ENCODE measurements around the gene KRTAP4-2. TPM values are rescaled to one million over a fixed set of nuclear protein-coding genes. Genes with fewer than 3 reads are reported as not detected.
"Not testable (repeated sequence)": the region's sequence is repeated elsewhere in the genome, so short reads cannot be mapped to it uniquely, and the experiment has no call there.

KRTAP4-2 gene
- total and polyA plus RNA-seq, 9 donors = not detected

DNA sequence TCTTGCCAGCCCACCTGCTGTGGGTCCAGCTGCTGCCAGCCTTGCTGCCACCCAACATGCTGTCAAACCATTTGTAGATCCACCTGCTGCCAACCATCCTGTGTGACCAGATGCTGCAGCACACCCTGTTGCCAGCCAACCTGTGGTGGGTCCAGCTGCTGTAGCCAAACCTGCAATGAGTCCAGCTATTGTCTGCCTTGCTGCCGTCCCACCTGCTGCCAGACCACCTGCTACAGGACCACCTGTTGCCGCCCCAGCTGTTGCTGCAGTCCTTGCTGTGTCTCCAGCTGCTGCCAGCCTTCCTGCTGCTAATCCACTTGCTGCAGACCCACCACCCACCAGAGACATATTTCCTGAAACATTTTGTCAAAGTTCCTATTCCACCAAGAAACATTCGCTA is 12.3 kb upstream of the KRTAP4-2 start:
- DNase-seq = no peak
- Histone ChIP-seq H3K4me1 (ENCODE audit: insufficient read depth) (no peaks in the 10 kb centered on the region), H3K36me3 (no peaks in the 10 kb centered on the region), H3K4me3 (no peak overlapping the region), H3K9me3 (no peaks in the 10 kb centered on the region), H3K27ac (no peak overlapping the region), H3K27me3 (no peaks in the 10 kb centered on the region)
- WGBS, 3 donors = 86 to 90% (median 86%) methylated on average over 3 of the region's 3 CpGs
- no peak for TF ChIP-seq POLR2A (IDR thresholded peaks at IDR 0.05)
- TF ChIP-seq, protein P1, sequence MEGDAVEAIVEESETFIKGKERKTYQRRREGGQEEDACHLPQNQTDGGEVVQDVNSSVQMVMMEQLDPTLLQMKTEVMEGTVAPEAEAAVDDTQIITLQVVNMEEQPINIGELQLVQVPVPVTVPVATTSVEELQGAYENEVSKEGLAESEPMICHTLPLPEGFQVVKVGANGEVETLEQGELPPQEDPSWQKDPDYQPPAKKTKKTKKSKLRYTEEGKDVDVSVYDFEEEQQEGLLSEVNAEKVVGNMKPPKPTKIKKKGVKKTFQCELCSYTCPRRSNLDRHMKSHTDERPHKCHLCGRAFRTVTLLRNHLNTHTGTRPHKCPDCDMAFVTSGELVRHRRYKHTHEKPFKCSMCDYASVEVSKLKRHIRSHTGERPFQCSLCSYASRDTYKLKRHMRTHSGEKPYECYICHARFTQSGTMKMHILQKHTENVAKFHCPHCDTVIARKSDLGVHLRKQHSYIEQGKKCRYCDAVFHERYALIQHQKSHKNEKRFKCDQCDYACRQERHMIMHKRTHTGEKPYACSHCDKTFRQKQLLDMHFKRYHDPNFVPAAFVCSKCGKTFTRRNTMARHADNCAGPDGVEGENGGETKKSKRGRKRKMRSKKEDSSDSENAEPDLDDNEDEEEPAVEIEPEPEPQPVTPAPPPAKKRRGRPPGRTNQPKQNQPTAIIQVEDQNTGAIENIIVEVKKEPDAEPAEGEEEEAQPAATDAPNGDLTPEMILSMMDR (IDR thresholded peaks at IDR 0.05) = no peak
- no peak for TF ChIP-seq EP300 (IDR thresholded peaks at IDR 0.05)
- intact Hi-C loops (cut with DNase I) = no loop called here

DNA sequence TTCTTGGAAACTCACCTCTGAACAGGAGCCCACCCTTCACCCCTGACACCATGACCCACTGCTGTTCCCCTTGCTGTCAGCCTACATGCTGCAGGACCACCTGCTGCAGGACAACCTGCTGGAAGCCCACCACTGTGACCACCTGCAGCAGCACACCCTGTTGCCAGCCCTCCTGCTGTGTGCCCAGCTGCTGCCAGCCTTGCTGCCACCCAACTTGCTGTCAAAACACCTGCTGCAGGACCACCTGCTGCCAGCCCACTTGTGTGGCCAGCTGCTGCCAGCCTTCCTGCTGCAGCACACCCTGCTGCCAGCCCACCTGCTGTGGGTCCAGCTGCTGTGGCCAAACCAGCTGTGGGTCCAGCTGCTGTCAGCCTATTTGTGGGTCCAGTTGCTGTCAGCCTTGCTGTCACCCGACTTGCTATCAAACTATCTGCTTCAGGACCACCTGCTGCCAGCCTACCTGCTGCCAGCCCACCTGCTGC is 11.9 kb upstream of the KRTAP4-2 start, which contains the start of gene KRTAP9-1:
Gene KRTAP9-1, plus strand, starts transcription at position 51 of the 482 bp plus-strand sequence. Its CDS starts 0 bp downstream, at position 51.
- H3K4me3 ChIP-seq; intact Hi-C loops (cut with DNase I); H3K27ac ChIP-seq; DNase-seq; H3K4me1 ChIP-seq (ENCODE audit: insufficient read depth); H3K9me3 ChIP-seq; H3K36me3 ChIP-seq; H3K27me3 ChIP-seq: not testable (repeated sequence)
- WGBS, 3 donors = 68 to 91% (median 82%) methylated on average over 1 of the region's 1 CpG

DNA sequence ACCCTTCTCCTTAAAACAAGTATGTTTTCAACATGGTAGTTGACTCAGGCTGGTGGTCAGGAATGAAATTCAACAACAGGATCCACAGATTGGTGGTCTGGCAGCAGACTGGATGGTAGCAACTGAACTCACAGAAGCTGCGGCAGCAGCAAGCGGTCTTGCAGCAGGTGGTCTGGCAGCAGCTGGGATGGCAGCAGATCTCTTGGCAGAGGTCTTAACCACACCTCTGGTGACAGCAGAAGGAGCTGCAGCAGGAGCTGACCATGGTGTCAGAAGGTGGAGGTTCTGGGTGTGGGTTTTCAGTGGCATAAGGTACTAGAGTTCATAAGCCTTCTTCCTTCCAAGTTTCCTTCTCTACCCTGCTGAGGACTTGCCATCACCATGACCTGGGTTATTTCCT is 8.9 kb upstream of the KRTAP4-2 start:
- TF ChIP-seq EP300 (IDR thresholded peaks at IDR 0.05) (no peak), POLR2A (IDR thresholded peaks at IDR 0.05) (no peak)
- TF ChIP-seq, protein P1 (IDR thresholded peaks at IDR 0.05) = no peak
- Histone ChIP-seq H3K27ac (no peak overlapping the region), H3K36me3 (no peaks in the 10 kb centered on the region), H3K4me3 (no peak overlapping the region), H3K27me3 (no peaks in the 10 kb centered on the region), H3K9me3 (no peaks in the 10 kb centered on the region), H3K4me1 (ENCODE audit: insufficient read depth) (no peaks in the 10 kb centered on the region)
- intact Hi-C loops (cut with DNase I) = no loop called here
- WGBS, 3 donors = 76 to 79% (median 78%) methylated on average over 2 of the region's 2 CpGs
- no peak for DNase-seq

DNA sequence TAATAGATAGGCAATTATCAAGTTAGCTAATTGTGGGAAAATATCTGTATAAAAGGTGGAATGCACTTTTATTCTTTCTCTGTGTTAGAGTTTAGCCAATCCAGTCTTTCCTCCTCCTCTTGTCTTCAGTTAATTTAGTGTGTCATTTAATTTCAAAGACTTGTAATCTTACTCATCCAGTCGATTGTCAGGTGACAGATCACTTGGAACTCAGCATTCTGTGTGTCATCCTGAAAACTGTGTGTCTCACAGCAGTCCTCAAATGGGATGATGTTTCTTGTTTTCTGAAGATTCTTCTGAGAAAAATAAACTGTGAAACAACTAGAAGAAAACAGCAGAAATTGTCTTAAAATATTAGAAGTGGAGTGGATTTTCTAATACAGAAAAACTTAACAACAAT is 7.0 kb upstream of the KRTAP4-2 start:
- H3K4me1 ChIP-seq (ENCODE audit: insufficient read depth) = no peaks in the 10 kb centered on the region
- intact Hi-C loops (cut with DNase I) = no loop called here
- TF ChIP-seq EP300 (IDR thresholded peaks at IDR 0.05) = no peak
- TF ChIP-seq, protein P1 (IDR thresholded peaks at IDR 0.05) = no peak
- TF ChIP-seq POLR2A (IDR thresholded peaks at IDR 0.05) = no peak
- no peak overlapping the region for H3K27ac ChIP-seq
- no peak overlapping the region for H3K4me3 ChIP-seq
- H3K36me3 ChIP-seq = no peaks in the 10 kb centered on the region
- WGBS, 3 donors = 64 to 67% (median 67%) methylated on average over 1 of the region's 1 CpG
- DNase-seq = no peak
- no peaks in the 10 kb centered on the region for H3K27me3 ChIP-seq
- H3K9me3 ChIP-seq = no peaks in the 10 kb centered on the region

- Histone ChIP-seq H3K9me3 (no peaks in the 10 kb centered on the region), H3K27ac (no peak within 1 kb of the TSS), H3K4me1 (ENCODE audit: insufficient read depth) (no peaks in the 10 kb centered on the region), H3K4me3 (no peak within 1 kb of the TSS), H3K27me3 (no peaks in the 10 kb centered on the region), H3K36me3 (no peaks in the 10 kb centered on the region)
- WGBS, 3 donors = 40 to 49% (median 47%) methylated on average over 9 of the region's 9 CpGs
- TF ChIP-seq POLR2A (IDR thresholded peaks at IDR 0.05) (no peak), EP300 (IDR thresholded peaks at IDR 0.05) (no peak)
- TF ChIP-seq, protein P1 (IDR thresholded peaks at IDR 0.05) = no peak
- intact Hi-C loops (cut with DNase I) = no loop called here
- DNase-seq = no peak
These were observed 6.5 kb upstream of the KRTAP4-2 start, which contains the start of gene KRTAP4-1 for GRCh38 chr17:41184480-41184961. KRTAP4-1 (minus strand) TSS chr17:41184911; CDS start chr17:41184854, 57 bp downstream.
